ENCODE measurements around the gene LDAF1. TPM values are rescaled to one million over a fixed set of nuclear protein-coding genes. Genes with fewer than 3 reads are reported as not detected.
A peak's percentile ranks its signal among the peaks of the same experiment; 100 is the strongest.
"Not testable (repeated sequence)": the region's sequence is repeated elsewhere in the genome, so short reads cannot be mapped to it uniquely, and the experiment has no call there.

Gene LDAF1
- polyA plus RNA-seq (2011; rRNA removed) (28.1 and 31.1 TPM in 2 replicates), polyA minus RNA-seq (2011; rRNA and poly(A)+ RNA removed) (15.3 and 28.7 TPM in 2 replicates)

DNA sequence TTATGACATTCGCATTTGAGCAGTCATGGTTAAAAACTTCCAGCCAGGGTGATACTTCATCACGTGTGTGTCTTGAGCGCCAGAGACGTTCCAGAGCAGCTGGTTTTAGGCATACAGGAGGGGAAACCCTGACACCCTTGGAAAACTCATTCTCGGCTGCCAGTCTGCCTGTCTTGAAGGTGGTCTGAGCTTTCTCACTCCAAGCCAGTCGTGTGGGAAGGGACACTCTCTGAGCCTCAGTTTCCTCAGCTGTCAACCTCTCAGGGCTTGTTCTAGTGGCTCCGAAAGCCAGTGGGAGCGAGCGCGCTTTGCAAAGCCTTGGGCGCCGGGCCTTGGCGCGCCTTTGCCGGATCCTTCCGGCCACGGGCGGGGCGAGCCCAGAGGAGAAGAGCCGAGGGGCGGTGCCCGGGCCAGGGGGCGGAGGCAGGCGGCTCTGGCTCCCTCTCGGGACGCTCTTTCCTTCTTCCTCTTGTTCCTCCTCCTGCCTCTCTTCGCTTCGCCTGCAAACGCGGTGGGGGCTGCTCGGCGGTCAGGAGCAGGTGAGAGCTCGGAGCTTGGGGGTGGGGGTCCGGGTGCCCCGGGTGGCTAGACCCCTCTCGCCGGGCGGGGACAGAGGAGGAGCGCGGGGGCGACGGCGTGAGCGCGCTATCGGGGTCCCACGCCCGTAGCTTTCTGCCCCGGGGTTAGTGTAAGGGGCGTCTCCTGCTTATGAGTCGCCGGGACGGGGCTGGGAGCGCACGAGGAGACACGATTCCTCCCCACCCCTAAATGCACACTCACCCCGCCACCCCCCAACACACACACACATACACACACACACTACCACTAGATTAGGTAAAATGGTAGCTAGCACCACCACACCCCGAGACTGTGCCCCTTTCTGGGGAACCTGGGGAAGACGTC is at the start of gene LDAF1:
LDAF1 (plus strand) TSS at position 467 of the 903 bp plus-strand sequence. CDS start 2,509 bp downstream, outside the sequence.
- ChIA-PET POLR2A (no interaction called here), CTCF (interaction anchor here (1.0 to 4.0 kb wide), 7 partner anchors 20 to 306 kb away, joined by 3 to 25 read pairs (median 5); no protein-coding TSS in a partner anchor)
- H3K36me3 ChIP-seq (ENCODE audit: control insufficient read depth, insufficient read depth, low read length), result peaks cover 2% of the 10 kb centered on the region; the same call in 1 of the 2 replicates
- TF ChIP-seq, protein P1, sequence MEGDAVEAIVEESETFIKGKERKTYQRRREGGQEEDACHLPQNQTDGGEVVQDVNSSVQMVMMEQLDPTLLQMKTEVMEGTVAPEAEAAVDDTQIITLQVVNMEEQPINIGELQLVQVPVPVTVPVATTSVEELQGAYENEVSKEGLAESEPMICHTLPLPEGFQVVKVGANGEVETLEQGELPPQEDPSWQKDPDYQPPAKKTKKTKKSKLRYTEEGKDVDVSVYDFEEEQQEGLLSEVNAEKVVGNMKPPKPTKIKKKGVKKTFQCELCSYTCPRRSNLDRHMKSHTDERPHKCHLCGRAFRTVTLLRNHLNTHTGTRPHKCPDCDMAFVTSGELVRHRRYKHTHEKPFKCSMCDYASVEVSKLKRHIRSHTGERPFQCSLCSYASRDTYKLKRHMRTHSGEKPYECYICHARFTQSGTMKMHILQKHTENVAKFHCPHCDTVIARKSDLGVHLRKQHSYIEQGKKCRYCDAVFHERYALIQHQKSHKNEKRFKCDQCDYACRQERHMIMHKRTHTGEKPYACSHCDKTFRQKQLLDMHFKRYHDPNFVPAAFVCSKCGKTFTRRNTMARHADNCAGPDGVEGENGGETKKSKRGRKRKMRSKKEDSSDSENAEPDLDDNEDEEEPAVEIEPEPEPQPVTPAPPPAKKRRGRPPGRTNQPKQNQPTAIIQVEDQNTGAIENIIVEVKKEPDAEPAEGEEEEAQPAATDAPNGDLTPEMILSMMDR (IDR thresholded peaks at IDR 0.05; ENCODE audit: insufficient read depth, low read depth, low read length), result 0 out of 2 replicates have a peak, but pooled peaks have one; percentile 3
- no peak for DNase-seq (ENCODE audit: low read depth)
- peak within 1 kb of the TSS; percentile 89 for H3K4me3 ChIP-seq (ENCODE audit: low read depth, low read length)
- no peaks in the 10 kb centered on the region for H3K27me3 ChIP-seq (ENCODE audit: control insufficient read depth, insufficient read depth, low read length)

DNA sequence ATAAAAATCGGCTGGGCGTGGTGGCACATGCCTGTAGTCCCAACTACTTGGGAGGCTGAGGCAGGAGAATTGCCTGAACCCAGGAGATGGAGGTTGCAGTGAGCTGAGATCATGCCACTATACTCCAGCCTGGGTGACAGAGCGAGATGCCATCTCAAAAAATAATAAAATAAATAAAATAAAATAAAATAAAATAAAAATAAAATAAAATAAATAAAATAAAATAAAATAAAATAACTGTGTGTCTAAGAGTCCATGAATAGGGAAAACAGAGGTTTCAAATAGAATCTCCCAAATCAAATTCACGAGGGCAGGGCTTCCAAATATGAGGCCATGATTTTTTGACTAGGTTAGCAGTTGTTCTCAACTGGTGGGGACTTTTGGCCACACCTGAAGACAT is 42.9 kb upstream of the LDAF1 start:
- POLR2A ChIA-PET; H3K27me3 ChIP-seq (ENCODE audit: control insufficient read depth, insufficient read depth, low read length); H3K36me3 ChIP-seq (ENCODE audit: control insufficient read depth, insufficient read depth, low read length); DNase-seq (ENCODE audit: low read depth); H3K4me3 ChIP-seq (ENCODE audit: low read depth, low read length); CTCF ChIA-PET: not testable (repeated sequence)

DNA sequence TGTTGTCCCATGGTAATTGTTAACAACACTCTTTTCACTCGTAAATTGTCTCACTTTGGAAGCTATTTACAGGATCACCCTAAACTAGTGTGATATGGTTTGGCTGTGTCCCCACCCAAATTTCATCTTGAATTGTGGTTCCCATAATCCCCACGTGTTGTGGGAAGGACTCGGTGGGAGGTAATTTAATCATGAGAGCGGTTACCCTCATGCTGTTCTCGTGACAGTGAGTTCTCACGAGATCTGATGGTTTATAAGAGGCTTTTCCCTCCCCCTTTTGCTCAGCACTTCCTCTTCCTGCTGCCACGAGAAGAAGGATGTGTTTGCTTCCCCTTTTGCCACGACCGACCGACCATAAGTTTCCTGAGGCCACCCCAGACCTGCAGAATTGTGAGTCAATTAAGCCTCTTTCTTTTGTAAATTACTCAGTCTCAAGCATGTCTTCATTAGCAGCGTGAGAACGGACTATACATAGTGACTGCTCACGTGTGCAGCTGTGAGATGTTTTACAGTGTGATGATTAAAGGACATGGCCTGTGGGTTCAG is 42.3 kb upstream of the LDAF1 start:
- H3K27me3 ChIP-seq (ENCODE audit: control insufficient read depth, insufficient read depth, low read length), result no peaks in the 10 kb centered on the region; the same call in 1 of the 2 replicates
- H3K4me3 ChIP-seq (ENCODE audit: low read depth, low read length), result no peak overlapping the region
- H3K36me3 ChIP-seq (ENCODE audit: control insufficient read depth, insufficient read depth, low read length), result no peaks in the 10 kb centered on the region
- ChIA-PET CTCF (no interaction called here), POLR2A (no interaction called here)
- TF ChIP-seq, protein P1 (IDR thresholded peaks at IDR 0.05; ENCODE audit: insufficient read depth, low read depth, low read length), result no peak
- no peak for DNase-seq (ENCODE audit: low read depth)

DNA sequence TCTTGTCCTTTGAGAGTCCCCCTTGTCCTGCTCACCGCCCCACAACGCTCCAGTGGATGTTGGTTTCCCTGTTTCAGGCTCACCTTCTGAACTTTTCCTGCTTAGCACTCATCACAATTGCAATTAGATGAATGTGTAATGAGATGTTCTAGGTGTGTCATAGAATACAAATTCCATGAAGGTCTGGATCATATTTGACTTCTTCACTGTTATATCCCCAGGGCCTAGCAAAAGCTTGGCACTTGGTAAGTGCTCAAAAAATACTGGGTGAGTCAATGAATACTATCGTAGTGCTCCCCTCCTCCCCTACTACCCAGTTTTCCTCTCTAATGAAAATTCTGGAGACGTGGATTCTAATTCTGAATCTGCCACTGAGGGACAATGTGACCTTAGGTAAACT is 40.9 kb upstream of the LDAF1 start:
- POLR2A ChIA-PET, result no interaction called here
- CTCF ChIA-PET, result interaction anchor here (0.6 kb wide), 1 partner anchor 10 kb away, joined by 3 read pairs; no protein-coding TSS in a partner anchor
- H3K36me3 ChIP-seq (ENCODE audit: control insufficient read depth, insufficient read depth, low read length), result no peaks in the 10 kb centered on the region
- H3K27me3 ChIP-seq (ENCODE audit: control insufficient read depth, insufficient read depth, low read length), result no peaks in the 10 kb centered on the region; the same call in 1 of the 2 replicates
- no peak overlapping the region for H3K4me3 ChIP-seq (ENCODE audit: low read depth, low read length)
- TF ChIP-seq, protein P1 (IDR thresholded peaks at IDR 0.05; ENCODE audit: insufficient read depth, low read depth, low read length), result no peak
- no peak for DNase-seq (ENCODE audit: low read depth)

DNA sequence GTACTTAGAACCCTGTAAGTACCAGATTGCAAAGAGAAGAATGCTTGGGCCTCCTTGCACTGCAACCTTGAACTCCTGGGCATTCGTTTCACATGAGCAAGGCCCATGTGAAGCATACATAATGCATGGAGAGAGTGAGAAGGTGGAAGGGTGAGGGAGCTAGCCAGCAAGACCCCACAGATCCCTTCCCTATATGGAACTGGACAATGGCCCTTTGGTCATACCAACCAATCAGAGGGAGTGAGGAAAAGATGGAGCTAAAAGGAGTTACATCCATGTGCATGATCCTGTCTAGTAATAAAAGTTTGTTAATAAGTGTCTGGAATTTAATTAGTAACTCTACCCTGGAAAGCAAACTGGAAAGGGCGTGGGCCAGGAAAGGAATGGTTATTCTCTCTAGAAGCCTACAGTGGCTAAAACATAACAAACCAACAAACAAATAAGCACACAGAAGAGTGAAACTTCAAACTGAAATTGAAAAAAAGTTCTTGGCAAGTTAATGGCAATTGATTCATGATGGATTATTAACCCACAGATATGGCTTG is 37.4 kb upstream of the LDAF1 start:
- POLR2A ChIA-PET, result no interaction called here
- CTCF ChIA-PET, result no interaction called here
- TF ChIP-seq, protein P1 (IDR thresholded peaks at IDR 0.05; ENCODE audit: insufficient read depth, low read depth, low read length), result no peak

More for the DNA sequence above, 37.4 kb upstream of the LDAF1 start:
- H3K27me3 ChIP-seq (ENCODE audit: control insufficient read depth, insufficient read depth, low read length), result no peaks in the 10 kb centered on the region
- H3K4me3 ChIP-seq (ENCODE audit: low read depth, low read length), result no peak overlapping the region
- DNase-seq (ENCODE audit: low read depth), result no peak
- H3K36me3 ChIP-seq (ENCODE audit: control insufficient read depth, insufficient read depth, low read length), result no peaks in the 10 kb centered on the region

Data from BJ (cell line).